Activated B cell treated with CpG ODN at 0.5 μM for 24 hours (primary cell): Measurements from ENCODE around the gene PTPN1. TPM values are rescaled to one million over a fixed set of nuclear protein-coding genes. Genes with fewer than 3 reads are reported as not detected.
"Not testable (repeated sequence)": the region's sequence is repeated elsewhere in the genome, so short reads cannot be mapped to it uniquely, and the experiment has no call there.

Experiments used
- ATAC-seq: fragments of 200-7000 bp; cut with Tn5 transposase; one replicate; pipeline ENCODE4 v1.10.0; 2021; ENCODE audit warnings: low read depth, mild to moderate bottlenecking, moderate library complexity
- CTCF ChIA-PET: fragments of 350-600 bp; sonication (Branson Sonifier 250); formaldehyde crosslinking; loops from one replicate; lab custom pipeline; 2021; ENCODE audit warnings: antibody characterized with exemption; lab: Charles Lee
- POLR2A ChIA-PET: fragments of 350-600 bp; sonication (Branson Sonifier 250); formaldehyde crosslinking; loops from one replicate; lab custom pipeline; 2021; ENCODE audit warnings: antibody characterized with exemption; lab: Charles Lee
- DNase-seq: peaks from one replicate; pipeline ENCODE4 v3.0.0; 2022
- H3K27ac Mint-ChIP-seq: one replicate; pipeline ENCODE4 v1.8.0; 2020; ENCODE audit warnings: mixed read lengths
- H3K27me3 Mint-ChIP-seq: one replicate; pipeline ENCODE4 v1.8.0; 2021; ENCODE audit warnings: mixed read lengths
- H3K36me3 Mint-ChIP-seq: one replicate; pipeline ENCODE4 v1.8.0; 2021; ENCODE audit warnings: low read depth, mixed read lengths
- H3K4me1 Mint-ChIP-seq: one replicate; pipeline ENCODE4 v1.8.0; 2021; ENCODE audit warnings: mixed read lengths
- H3K4me3 Mint-ChIP-seq: one replicate; pipeline ENCODE4 v1.8.0; 2020; ENCODE audit warnings: mild to moderate bottlenecking, mixed read lengths
- H3K9me3 Mint-ChIP-seq: one replicate; pipeline ENCODE4 v1.8.0; 2020; ENCODE audit warnings: mixed read lengths
- CTCF ChIP-seq: fragments of 200-600 bp; IDR thresholded peaks from one replicate; pipeline ENCODE4 v1.8.0; 2022; ENCODE audit warnings: antibody characterized with exemption, mild to moderate bottlenecking
- intact Hi-C: fragments of 100-400 bp; cut with micrococcal nuclease; formaldehyde crosslinking; loops from one replicate; pipeline ENCODE4 v1.15.1; 2024
- total RNA-seq: library from RNA; stranded (reverse); gene quantifications from 2 replicates; pipeline ENCODE4 v1.2.3, GENCODE V29; 2022

Gene PTPN1
- total RNA-seq, 1 donor from 2014 or later = 227 TPM

GRCh38 chr20:50567860-50568548 is 57.8 kb downstream of the PTPN1 start:
- ATAC-seq = no peak
- DNase-seq = no peak
- no peak overlapping the region for H3K4me3 Mint-ChIP-seq
- H3K27ac Mint-ChIP-seq = peak overlapping the region; percentile 80
- H3K36me3 Mint-ChIP-seq = peaks cover 93% of the 10 kb centered on the region
- ChIA-PET CTCF (interaction anchor here (1.0 to 3.0 kb wide), 2 partner anchors 63 to 81 kb away, joined by 3 to 12 read pairs; no protein-coding TSS in a partner anchor), POLR2A (interaction anchor here (0.6 to 61.9 kb wide), 3 partner anchors 19 to 99 kb away, joined by 10 to 1679 read pairs (median 27); partner anchors contain the start of gene PTPN1)
- no peaks in the 10 kb centered on the region for H3K9me3 Mint-ChIP-seq
- TF ChIP-seq CTCF = no peak
- no peaks in the 10 kb centered on the region for H3K27me3 Mint-ChIP-seq
- peaks cover 80% of the 10 kb centered on the region for H3K4me1 Mint-ChIP-seq
- intact Hi-C loops = no loop called here

GRCh38 chr20:50568549-50568942 is 58.4 kb downstream of the PTPN1 start:
- ATAC-seq = no peak
- TF ChIP-seq CTCF = no peak
- H3K27ac Mint-ChIP-seq = peak overlapping the region; percentile 87
- DNase-seq = no peak
- no peaks in the 10 kb centered on the region for H3K9me3 Mint-ChIP-seq
- H3K4me3 Mint-ChIP-seq = no peak overlapping the region
- ChIA-PET POLR2A (interaction anchor here (0.6 to 61.9 kb wide), 3 partner anchors 20 to 100 kb away, joined by 10 to 1679 read pairs (median 27); partner anchors contain the start of gene PTPN1), CTCF (interaction anchor here (0.9 to 3.0 kb wide), 2 partner anchors 11 to 64 kb away, joined by 3 to 12 read pairs; no protein-coding TSS in a partner anchor)
- peaks cover 81% of the 10 kb centered on the region for H3K4me1 Mint-ChIP-seq
- H3K36me3 Mint-ChIP-seq = peaks cover 93% of the 10 kb centered on the region
- intact Hi-C loops = no loop called here
- H3K27me3 Mint-ChIP-seq = no peaks in the 10 kb centered on the region

- DNase-seq, ATAC-seq, intact Hi-C loops, H3K4me3 Mint-ChIP-seq, H3K27me3 Mint-ChIP-seq, H3K9me3 Mint-ChIP-seq: not testable (repeated sequence)
- ChIA-PET POLR2A (interaction anchor here (1.2 to 61.9 kb wide), 4 partner anchors 13 to 55 kb away, joined by 5 to 1679 read pairs (median 18); partner anchors contain the start of gene PTPN1), CTCF (interaction anchor here (0.9 to 3.0 kb wide), 5 partner anchors 10 to 90 kb away, joined by 3 to 12 read pairs (median 3); no protein-coding TSS in a partner anchor)
- H3K27ac Mint-ChIP-seq = peak overlapping the region; percentile 87
- peaks cover 97% of the 10 kb centered on the region for H3K36me3 Mint-ChIP-seq
- peaks cover 77% of the 10 kb centered on the region for H3K4me1 Mint-ChIP-seq
Observed at GRCh38 chr20:50569487-50569863, 59.3 kb downstream of the PTPN1 start.

GRCh38 chr20:50569864-50570836 is 60.0 kb downstream of the PTPN1 start:
- ChIA-PET POLR2A (interaction anchor here (0.8 to 61.9 kb wide), 10 partner anchors 9 to 454 kb away, joined by 3 to 1679 read pairs (median 5); partner anchors contain the start of gene PTPN1), CTCF (interaction anchor here (0.6 to 8.5 kb wide), 22 partner anchors 9 to 107 kb away, joined by 3 to 154 read pairs (median 4); partner anchors contain the start of gene PTPN1)
- Mint-ChIP-seq H3K27me3 (no peaks in the 10 kb centered on the region), H3K4me1 (peaks cover 70% of the 10 kb centered on the region), H3K4me3 (peak overlapping the region; percentile 46), H3K27ac (peak overlapping the region; percentile 87), H3K36me3 (peaks cover 97% of the 10 kb centered on the region), H3K9me3 (no peaks in the 10 kb centered on the region)
- intact Hi-C loops = loop anchor here (1.0 to 10.0 kb wide), 6 partner anchors 54 to 165 kb away; partner anchors contain the start of genes PARD6B and PTPN1
- peak; percentile 90 for ATAC-seq
- TF ChIP-seq CTCF = no peak
- peak; percentile 20 for DNase-seq

- intact Hi-C loops = loop anchor here (10.0 kb wide), 1 partner anchor 163 kb away; the partner anchor contains the start of gene PARD6B
- H3K27me3 Mint-ChIP-seq = no peaks in the 10 kb centered on the region
- DNase-seq = no peak
- no peak for TF ChIP-seq CTCF
- H3K36me3 Mint-ChIP-seq = peaks cover 95% of the 10 kb centered on the region
- H3K4me1 Mint-ChIP-seq = peaks cover 75% of the 10 kb centered on the region
- ATAC-seq = no peak
- no peaks in the 10 kb centered on the region for H3K9me3 Mint-ChIP-seq
- POLR2A ChIA-PET = interaction anchor here (1.7 to 61.9 kb wide), 4 partner anchors 23 to 88 kb away, joined by 5 to 1679 read pairs (median 20); partner anchors contain the start of gene PTPN1
- CTCF ChIA-PET = interaction anchor here (1.4 to 8.5 kb wide), 6 partner anchors 16 to 384 kb away, joined by 3 to 154 read pairs (median 12); partner anchors contain the start of gene PTPN1
- no peak overlapping the region for H3K4me3 Mint-ChIP-seq
- no peak overlapping the region for H3K27ac Mint-ChIP-seq
Observed at GRCh38 chr20:50571466-50571865, 61.3 kb downstream of the PTPN1 start.
